Measurements from ENCODE around the gene FANCM. TPM values are rescaled to one million over a fixed set of nuclear protein-coding genes. Genes with fewer than 3 reads are reported as not detected.

The FANCM gene
- polyA plus RNA-seq, 1 donor from 2014 or later, result 5.0 TPM

DNA sequence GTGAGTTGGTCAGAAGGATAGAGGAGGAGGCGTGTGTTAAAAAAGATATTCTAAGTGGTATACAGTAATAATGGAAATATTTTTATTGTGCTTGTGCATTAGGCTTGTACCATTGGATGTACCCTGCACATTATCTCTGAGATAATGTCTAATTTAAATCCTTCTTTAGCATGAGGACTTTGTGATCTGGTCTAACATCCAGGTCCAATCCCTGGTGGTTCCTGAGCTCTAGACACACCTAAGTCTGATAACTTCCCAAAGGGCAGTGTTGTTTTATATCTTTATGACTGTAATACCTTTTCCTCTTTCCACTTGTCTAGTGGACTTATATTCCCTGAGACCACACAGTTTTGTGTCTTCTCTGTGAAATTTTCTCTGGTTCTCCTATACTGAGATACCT is 31.2 kb upstream of the FANCM start:
- Histone ChIP-seq H4K20me1 (ENCODE audit: insufficient read depth) (no peaks in the 10 kb centered on the region), H3K36me3 (ENCODE audit: insufficient read depth, low read length) (peaks cover 12% of the 10 kb centered on the region), H3K79me2 (replicated peaks; ENCODE audit: insufficient read depth, low read length) (no peaks in the 10 kb centered on the region), H3K9me2 (ENCODE audit: insufficient read depth, low read length) (no peaks in the 10 kb centered on the region), H3K27me3 (ENCODE audit: insufficient read depth, low read depth, low read length) (no peaks in the 10 kb centered on the region), H3K4me3 (ENCODE audit: low read length) (no peak overlapping the region), H3F3A (ENCODE audit: insufficient read depth, low read length, poor library complexity, severe bottlenecking) (no peaks in the 10 kb centered on the region), H3K4me2 (ENCODE audit: low read length) (no peak overlapping the region), H3K9ac (ENCODE audit: low read length) (no peak overlapping the region), H3K9me3 (ENCODE audit: low read length) (no peaks in the 10 kb centered on the region), H3K27ac (ENCODE audit: low read length) (no peak overlapping the region), H2AFZ (ENCODE audit: low read depth, low read length) (no peak overlapping the region)
- TF ChIP-seq SMC3 (conservative IDR thresholded peaks at IDR 0.05; ENCODE audit: poor library complexity), result no peak

DNA sequence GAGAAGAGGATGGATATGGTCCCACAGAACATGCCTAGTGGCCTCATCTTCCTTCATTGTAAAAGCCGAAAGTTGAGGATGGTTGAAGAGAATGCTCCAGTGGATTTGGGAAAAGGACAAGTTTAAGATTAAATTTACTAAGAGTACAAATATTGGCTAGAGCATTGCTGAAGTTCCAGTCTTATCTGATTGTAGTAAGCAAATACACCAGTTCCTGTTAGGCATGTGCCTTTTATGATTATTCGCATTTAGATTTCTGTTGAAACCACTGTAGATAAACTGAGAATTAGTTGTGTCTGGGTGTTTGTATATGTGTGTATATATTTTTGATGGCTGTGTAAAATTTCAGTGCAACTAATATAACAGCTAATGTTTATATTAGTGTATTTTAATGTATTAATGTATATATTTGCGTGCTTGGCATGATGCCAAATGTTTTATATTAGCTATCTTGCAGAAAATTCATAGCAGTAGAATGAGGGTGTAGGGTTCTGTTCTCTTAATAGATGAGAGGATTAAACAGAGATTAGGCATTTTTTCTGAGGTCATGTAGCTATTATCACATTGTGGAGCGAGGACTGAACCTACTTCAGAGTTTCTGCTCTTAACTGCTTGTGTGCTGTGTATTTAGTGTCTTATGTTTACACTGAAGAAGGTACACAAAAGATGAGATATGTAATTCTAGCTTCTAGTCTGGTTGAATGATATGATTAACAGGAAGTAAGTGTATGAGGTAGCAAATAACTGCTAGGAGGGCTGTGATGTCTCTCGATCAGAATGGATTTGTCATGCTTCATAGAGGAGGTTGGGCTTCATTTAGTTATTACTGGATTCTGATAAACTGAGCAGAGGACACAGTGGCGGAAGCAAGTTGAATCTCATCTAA is 22.6 kb upstream of the FANCM start:
- H3K27ac ChIP-seq (ENCODE audit: low read length), result no peak overlapping the region
- H2AFZ ChIP-seq (ENCODE audit: low read depth, low read length), result no peak overlapping the region
- H3K79me2 ChIP-seq (replicated peaks; ENCODE audit: insufficient read depth, low read length), result no peaks in the 10 kb centered on the region
- no peaks in the 10 kb centered on the region for H3K9me3 ChIP-seq (ENCODE audit: low read length)
- H3K4me2 ChIP-seq (ENCODE audit: low read length), result no peak overlapping the region
- no peaks in the 10 kb centered on the region for H3K9me2 ChIP-seq (ENCODE audit: insufficient read depth, low read length)
- H3K36me3 ChIP-seq (ENCODE audit: insufficient read depth, low read length), result peaks cover 24% of the 10 kb centered on the region
- no peak overlapping the region for H3K9ac ChIP-seq (ENCODE audit: low read length)
- no peaks in the 10 kb centered on the region for H4K20me1 ChIP-seq (ENCODE audit: insufficient read depth)
- TF ChIP-seq TAF1 (IDR thresholded peaks at IDR 0.05; ENCODE audit: low read depth), result no peak
- TF ChIP-seq SMC3 (conservative IDR thresholded peaks at IDR 0.05; ENCODE audit: poor library complexity), result no peak
- no peak for TF ChIP-seq EZH2 (IDR thresholded peaks at IDR 0.05; ENCODE audit: borderline replicate concordance, insufficient read depth, low read length, poor library complexity, severe bottlenecking)
- no peak for TF ChIP-seq MXI1 (conservative IDR thresholded peaks at IDR 0.05; ENCODE audit: poor library complexity, severe bottlenecking)
- TF ChIP-seq, protein P1, sequence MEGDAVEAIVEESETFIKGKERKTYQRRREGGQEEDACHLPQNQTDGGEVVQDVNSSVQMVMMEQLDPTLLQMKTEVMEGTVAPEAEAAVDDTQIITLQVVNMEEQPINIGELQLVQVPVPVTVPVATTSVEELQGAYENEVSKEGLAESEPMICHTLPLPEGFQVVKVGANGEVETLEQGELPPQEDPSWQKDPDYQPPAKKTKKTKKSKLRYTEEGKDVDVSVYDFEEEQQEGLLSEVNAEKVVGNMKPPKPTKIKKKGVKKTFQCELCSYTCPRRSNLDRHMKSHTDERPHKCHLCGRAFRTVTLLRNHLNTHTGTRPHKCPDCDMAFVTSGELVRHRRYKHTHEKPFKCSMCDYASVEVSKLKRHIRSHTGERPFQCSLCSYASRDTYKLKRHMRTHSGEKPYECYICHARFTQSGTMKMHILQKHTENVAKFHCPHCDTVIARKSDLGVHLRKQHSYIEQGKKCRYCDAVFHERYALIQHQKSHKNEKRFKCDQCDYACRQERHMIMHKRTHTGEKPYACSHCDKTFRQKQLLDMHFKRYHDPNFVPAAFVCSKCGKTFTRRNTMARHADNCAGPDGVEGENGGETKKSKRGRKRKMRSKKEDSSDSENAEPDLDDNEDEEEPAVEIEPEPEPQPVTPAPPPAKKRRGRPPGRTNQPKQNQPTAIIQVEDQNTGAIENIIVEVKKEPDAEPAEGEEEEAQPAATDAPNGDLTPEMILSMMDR (IDR thresholded peaks at IDR 0.05; ENCODE audit: poor library complexity, severe bottlenecking), result no peak
- TF ChIP-seq RAD21 (conservative IDR thresholded peaks at IDR 0.05), result no peak
- TF ChIP-seq, protein P2, sequence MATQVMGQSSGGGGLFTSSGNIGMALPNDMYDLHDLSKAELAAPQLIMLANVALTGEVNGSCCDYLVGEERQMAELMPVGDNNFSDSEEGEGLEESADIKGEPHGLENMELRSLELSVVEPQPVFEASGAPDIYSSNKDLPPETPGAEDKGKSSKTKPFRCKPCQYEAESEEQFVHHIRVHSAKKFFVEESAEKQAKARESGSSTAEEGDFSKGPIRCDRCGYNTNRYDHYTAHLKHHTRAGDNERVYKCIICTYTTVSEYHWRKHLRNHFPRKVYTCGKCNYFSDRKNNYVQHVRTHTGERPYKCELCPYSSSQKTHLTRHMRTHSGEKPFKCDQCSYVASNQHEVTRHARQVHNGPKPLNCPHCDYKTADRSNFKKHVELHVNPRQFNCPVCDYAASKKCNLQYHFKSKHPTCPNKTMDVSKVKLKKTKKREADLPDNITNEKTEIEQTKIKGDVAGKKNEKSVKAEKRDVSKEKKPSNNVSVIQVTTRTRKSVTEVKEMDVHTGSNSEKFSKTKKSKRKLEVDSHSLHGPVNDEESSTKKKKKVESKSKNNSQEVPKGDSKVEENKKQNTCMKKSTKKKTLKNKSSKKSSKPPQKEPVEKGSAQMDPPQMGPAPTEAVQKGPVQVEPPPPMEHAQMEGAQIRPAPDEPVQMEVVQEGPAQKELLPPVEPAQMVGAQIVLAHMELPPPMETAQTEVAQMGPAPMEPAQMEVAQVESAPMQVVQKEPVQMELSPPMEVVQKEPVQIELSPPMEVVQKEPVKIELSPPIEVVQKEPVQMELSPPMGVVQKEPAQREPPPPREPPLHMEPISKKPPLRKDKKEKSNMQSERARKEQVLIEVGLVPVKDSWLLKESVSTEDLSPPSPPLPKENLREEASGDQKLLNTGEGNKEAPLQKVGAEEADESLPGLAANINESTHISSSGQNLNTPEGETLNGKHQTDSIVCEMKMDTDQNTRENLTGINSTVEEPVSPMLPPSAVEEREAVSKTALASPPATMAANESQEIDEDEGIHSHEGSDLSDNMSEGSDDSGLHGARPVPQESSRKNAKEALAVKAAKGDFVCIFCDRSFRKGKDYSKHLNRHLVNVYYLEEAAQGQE (IDR thresholded peaks at IDR 0.05; ENCODE audit: borderline replicate concordance), result no peak
- no peak for TF ChIP-seq POLR2AphosphoS5 (IDR thresholded peaks at IDR 0.05)
- no peak for TF ChIP-seq EP300 (conservative IDR thresholded peaks at IDR 0.05; ENCODE audit: poor library complexity, severe bottlenecking)
- no peaks in the 10 kb centered on the region for H3K27me3 ChIP-seq (ENCODE audit: insufficient read depth, low read depth, low read length)
- no peaks in the 10 kb centered on the region for H3F3A ChIP-seq (ENCODE audit: insufficient read depth, low read length, poor library complexity, severe bottlenecking)
- no peak overlapping the region for H3K4me3 ChIP-seq (ENCODE audit: low read length)
